Measurements from ENCODE around the gene ATP2A2.

The ATP2A2 gene

DNA sequence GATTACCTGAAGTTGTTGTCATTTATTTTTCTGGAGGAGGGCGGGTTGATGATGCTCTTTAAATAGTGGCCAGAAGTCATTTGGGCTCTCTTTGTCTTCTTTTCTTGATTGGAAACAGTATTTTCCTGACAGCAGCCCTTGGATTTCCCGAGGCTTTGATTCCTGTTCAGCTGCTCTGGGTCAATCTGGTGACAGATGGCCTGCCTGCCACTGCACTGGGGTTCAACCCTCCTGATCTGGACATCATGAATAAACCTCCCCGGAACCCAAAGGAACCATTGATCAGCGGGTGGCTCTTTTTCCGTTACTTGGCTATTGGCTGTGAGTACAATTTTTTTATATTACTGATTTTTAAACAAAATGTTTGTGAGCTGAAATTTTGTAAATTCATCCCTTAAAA is 62.1 kb downstream of the ATP2A2 start:
- no peak for DNase-seq (ENCODE audit: low spot score)

DNA sequence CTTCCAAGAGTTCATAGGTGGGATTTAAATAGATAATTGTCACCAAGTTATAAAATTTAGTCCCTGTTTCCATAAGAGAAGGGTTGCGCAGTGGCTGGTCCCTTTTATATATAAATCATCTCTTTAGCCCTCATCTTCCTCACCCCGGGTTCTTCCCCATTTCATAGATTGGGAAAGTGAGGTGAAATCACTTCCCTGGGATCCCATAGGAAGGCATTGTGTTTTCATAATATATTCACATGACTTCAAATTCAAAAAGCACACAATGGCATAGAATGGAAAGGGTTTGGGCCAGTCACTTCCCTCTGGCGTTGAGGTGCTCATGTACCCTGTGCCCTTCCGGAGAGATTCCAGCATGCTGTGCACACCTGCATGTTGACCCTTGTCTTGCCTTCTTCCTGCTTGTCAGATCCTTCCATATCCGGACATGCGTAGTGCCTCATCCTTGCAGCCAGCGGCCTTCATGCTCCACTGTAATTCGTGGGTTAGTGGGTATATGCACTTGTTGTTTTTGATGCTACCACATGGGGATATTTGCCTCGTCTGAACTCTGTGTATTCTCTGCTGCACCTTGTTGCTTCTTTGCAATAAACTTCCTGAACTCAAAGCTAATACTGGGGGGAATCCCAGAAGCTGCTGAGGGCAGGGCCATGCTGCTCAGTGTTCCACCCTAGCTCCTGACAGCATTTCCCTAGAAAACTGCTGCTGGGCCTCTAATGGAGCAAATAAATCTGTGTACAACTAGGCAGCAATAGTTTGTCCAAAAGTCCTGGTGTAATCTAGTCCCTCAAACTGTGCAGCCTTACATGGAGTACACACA is 62.9 kb downstream of the ATP2A2 start:
- DNase-seq (ENCODE audit: low spot score) = no peak

DNA sequence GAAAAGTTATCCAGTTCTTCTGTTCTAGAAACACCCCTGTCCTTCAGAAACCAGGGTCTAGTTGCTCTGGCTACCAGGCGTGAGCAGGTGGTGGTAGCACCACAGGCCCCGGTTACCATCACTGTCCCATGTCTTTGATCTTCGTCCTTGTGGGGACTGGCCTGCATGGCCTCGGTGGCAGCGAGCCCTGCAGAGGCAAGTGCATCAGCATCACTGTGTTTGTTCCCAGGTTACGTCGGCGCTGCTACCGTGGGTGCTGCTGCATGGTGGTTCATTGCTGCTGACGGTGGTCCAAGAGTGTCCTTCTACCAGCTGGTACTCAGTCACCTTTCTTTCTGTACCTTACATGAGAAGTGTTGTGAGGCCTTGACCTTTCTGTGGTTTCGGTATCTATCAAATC is 63.6 kb downstream of the ATP2A2 start:
- DNase-seq (ENCODE audit: low spot score) = no peak

DNA sequence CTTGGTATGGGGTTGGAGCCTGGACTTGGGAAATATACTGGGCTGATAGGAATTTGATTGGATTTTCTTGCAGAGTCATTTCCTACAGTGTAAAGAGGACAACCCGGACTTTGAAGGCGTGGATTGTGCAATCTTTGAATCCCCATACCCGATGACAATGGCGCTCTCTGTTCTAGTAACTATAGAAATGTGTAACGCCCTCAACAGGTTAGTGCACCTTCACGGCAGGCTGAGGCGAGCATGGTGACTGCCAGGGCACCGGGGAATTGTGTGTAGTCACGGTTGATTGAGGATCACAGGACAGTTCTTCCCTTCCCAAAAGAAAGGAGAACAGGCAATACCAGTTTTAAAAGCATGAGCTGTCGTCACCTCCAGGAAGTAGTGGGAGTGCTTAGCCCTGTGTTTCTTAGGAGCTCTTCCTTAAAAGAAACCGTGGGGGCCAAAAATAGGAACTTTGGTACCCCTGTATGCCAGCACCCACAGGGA is 64.2 kb downstream of the ATP2A2 start:
- no peak for DNase-seq (ENCODE audit: low spot score)

DNA sequence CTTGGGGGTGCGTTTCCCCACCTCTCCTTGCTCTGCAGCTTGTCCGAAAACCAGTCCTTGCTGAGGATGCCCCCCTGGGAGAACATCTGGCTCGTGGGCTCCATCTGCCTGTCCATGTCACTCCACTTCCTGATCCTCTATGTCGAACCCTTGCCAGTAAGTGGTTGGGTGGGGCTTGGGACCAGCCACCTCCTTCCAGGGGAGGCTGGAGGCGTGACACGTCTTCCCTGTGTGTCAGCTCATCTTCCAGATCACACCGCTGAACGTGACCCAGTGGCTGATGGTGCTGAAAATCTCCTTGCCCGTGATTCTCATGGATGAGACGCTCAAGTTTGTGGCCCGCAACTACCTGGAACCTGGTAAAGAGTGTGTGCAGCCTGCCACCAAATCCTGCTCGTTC is 64.9 kb downstream of the ATP2A2 start:
- DNase-seq (ENCODE audit: low spot score) = no peak

DNA sequence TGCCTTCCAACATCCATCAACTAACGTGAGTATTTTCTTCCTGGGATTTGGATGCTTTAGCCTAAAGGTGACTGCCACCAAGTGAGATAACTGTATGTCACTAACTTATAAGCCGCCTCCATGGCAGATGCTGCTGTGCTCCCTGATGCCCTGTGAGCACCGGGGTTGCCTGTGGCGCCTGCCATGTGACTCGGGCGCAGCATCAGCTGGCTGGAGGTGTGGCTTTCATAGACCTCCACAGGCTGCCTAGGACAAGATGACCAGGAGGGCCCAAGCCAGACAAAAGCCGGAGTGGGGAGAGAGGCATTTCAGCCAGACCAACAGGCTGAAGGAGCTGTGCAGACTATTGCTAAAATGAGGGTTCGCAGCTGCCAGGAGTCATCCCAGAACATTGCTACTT is 66.7 kb downstream of the ATP2A2 start:
- no peak for DNase-seq (ENCODE audit: low spot score)

DNA sequence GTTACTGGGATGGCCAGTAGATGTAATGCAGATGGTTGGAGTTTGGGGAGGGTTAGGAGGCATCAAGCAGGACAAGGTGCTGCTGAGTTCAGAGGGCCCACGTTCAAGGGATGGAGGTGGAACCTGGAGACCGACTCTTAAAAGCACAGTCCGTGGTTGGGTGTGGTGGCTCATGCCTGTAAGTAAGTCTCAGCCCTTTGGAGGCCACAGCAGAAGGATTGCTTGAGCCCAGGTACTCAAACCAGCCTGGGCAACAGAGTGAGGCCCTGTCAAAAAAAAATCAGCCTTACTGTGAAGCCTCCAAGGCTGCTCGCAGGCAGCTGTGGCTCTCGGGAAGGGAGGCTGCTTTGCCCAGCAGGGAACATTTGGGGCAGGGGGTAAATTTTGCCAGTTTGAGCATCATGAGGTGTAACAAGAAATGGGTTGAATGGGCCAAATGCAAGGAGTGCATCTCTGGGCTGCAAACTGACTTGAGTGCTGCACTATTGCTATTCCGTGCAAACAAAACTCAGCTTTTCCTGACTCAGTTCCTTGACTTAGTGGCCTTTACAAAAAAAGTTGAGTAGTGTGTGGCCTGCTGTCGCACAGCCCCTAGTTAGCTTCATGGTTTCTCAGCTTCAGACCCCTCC is 67.5 kb downstream of the ATP2A2 start:
- no peak for DNase-seq (ENCODE audit: low spot score)

DNA sequence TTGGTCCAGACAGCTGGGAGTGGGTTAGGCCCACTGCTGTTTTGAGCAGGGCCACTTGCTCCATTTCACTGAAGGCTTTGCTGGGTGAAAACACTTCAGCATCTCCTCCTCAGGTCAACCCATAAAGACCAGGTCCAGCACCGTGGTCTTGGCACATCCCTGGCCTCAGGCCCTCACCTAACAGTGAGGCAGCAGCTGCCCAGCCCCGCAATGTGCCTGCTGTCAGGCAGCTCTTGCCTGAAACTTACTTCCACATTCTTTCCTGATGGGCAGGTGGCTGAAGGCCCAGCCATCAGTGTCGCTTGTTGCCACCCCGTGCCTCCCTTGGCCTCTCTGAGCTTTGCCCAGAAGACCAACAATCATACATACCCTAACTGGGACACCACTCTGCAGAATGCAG is 68.0 kb downstream of the ATP2A2 start:
- DNase-seq (ENCODE audit: low spot score) = no peak

DNA sequence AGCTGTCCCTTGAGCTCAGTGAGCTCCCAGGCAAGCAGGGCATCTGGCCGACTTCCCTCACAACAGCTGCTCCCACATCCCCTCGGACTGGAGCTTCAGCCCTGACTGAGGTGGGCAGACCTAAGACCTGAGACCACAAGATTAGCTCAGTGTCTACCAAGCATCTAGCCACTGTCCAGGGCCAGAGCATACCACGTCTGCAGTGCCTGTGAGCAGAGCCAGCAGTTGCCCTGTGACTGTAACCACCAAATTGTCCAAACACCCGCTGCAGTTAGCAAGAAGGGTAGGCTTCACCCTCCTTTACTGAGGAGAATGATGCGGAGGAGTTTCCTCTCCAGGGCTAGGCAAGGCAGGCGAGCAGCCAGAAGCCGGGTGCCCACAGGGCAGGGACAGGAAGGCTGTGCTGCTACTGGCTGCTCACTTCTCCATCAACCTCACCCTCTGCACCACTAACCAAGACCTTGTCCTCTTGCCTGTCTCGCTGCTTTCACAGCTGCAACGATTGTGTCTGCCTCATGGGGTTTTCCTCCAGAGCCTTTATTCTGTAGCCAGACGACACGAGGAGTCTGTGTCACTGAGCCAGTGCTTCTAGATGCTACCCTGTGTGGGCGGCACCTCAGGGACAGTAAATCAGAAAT is 68.6 kb downstream of the ATP2A2 start:
- DNase-seq (ENCODE audit: low spot score) = no peak

DNA sequence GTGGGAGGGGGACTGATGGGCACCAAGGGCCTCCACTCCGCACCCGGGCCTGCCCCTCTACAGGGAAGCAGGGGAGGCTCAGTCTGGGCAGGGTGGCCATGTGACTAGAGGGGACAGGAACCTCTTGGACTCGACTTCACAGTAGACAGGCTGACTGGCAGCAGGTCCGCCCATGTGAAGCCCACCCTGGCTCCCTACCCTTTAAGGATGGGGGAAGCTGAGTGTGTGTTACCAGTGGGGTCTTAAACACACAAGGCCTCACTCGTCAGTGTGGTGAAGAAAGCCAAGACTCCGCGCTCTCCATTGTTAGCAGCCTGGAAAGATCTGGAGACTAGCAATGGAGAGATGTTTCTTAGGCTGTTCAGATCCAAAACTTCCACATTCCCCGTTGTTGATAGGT is 70.1 kb downstream of the ATP2A2 start:
- DNase-seq (ENCODE audit: low spot score) = no peak

DNA sequence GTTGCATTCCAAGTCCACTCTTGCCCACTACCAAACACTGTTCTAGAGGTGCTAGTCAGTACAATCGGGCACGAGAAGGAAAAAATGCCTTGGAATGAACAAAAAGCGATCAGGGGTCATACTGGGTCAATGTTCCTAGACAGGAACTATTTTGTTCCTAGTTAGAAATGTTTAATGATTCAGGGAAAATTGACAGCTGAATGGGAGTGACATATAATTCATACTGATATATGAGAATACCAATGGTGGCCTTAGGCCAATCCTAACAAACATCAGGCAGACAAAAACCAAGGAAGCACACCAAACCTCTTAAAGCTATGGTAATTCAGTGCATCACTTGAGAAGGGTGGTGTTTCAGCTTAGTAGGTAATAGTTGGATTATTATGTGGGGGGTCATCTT is 71.4 kb downstream of the ATP2A2 start:
- no peak for DNase-seq (ENCODE audit: low spot score)

DNA sequence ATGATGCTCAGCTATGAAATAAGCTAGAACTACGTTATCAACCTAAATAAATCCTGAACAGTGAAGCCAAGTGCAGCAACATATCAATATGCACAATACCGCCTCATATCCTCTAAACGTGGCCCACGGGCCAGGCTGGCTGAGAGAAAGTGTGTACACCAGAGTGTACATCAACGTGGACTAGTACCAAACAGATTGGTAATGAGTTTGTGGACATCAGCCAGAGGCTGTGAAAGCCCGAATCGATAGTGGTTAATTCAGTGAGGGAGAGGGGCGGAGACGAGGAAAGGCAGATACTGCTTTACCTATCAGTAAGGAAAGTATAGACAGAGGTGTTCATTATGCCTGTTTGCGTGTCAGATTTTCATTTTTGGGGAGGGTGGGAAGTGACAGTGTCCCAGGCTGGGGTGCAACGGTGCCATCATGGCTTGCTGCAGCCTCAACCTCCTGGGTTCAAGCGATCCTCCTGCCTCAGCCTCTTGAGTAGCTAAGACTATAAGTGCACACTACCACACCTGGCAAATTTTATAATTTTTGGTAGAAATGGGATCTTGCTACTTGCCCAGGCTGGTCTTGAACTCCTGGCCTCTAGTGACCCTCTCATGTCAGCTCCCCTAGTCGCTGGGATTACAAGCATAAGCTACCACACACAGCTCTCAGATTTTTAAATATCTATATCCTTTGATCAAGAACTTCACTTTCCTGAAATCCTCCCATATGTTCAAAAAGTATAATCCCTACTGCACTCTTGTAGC is 72.3 kb downstream of the ATP2A2 start:
- no peak for DNase-seq (ENCODE audit: low spot score)

DNA sequence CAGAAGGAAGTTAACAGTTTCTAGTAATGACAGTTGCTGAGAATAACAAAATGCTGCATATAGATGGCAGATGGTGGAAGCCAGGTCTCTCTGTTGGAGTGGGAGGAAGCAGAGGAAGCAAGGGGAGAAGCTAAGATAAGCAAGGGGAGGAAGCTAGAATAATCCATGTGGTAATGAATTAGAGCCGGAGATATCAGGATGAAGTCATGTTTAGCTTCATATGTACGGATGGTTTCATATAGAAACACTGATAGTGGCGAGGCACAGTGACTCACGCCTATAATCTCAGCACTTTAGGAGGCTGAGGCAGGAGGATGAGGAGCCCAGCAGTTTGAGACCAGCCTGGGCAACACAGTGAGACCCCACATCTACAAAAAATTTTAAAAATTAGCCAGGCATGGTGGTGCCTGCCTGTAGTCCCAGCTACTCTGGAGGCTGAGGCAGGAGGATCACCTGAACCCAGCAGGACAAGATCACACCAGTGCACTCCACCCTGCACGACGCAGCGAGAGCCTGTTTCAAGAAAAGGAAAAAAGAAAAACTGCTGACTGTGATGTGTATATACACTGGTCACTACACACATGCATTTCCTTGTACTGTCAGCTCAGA is 73.2 kb downstream of the ATP2A2 start:
- no peak for DNase-seq (ENCODE audit: low spot score)

DNA sequence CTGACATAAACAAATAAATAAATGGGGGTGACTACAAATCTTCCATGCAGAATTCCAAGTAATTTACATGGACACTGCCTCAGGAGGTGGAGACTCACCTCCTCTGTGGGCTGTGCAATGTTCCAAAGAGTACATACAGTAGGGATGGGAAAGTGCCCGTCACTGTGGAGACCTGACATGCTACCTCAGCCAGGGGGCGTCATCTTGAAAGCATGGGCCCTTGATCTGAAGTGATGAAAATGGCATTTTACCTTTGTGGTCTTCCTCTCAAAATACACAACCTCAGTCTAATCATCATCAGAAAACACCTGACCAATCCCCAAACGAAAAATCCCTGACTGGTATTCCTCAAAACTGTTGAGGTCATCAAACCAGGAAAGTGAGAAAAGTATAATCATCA is 74.0 kb downstream of the ATP2A2 start:
- peak; percentile 27 for DNase-seq (ENCODE audit: low spot score)

DNA sequence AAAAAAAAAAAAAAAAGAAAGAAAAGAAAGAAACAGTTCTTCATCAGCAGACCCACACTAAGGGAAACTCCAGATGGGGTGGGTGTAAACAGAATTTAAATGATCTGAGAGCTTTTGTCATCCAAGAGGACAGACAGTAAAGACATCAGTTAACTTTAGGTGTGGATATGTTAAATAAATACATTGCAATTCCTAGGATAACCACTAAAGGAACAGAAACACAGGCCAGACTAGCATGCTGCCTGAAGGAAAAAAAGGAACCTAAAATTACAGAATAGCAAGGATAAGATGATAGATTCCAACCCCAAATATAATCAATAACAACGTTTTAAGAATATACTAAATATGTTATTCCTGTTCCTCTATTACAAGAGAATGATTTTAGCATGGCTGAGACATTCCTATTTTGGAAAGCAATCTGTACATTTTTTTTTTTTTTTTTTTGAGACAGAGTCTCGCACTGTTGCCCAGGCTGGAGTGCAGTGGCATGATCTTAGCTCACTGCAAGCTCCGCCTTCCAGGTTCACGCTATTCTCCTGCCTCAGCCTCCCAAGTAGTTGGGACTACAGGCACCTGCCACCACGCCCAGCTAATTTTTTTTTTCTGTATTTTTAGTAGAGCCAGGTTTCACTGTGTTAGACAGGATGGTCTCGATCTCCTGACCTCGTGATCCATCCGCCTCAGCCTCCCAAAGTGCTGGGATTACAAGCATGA is 77.5 kb downstream of the ATP2A2 start:
- peak; percentile 40 for DNase-seq (ENCODE audit: low spot score)

DNA sequence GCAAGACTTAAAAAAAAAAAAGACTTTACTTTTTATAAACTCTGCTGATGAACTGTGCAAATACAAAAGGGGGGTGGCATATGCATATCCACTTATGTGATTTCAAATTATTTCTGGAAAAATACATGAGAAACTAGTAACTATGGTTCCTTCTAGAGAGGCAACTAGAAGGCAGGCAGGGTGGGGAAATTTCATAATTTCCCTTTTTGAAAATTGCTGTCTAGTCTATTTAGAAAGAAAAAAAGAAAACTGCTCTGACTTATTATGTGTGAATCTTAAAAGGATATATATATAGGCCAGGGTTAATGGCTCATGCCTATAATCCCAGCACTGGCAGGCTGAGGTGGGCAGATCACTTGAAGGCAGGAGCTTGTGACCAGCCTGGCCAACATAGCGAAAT is 80.2 kb downstream of the ATP2A2 start:
- DNase-seq (ENCODE audit: low spot score) = no peak

DNA sequence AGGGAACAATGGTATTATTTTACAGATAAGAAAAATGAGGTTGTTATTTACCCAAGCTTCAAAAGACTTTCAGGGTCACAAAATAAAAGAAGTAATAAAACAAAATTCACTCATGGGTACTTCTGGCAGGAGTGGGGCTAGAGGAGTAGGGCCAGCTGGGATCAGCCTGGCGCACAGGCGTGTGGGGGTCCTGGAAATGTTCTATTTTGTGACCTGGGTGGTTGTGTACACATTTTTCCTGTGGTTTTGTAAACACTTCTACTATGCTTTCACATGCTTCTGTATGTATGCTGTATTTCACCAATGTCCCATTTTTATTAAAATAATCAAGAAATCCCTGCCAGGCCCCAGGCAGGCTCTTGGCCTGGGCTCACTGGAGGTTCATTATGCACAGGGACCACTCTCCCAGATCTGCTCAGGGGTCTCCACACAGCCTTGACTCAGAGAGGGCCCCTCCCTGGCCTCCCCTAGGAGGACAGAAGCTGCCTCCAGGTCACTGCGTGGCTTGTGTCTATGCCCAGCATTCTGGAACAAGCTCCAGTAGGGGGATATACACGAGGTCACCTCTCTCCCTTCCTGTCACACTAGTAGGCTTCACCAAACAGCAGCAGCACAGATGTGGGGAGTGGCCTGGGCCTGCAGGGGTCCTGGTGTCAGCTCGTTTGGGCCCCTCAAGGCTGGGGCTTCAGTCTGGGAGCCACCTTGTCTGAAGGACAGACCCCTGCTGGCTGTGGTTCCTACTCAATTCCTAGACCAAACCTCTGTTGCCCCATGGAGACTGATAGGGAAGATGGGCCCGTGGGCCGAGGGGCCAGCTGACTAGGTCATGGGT is 84.7 kb downstream of the ATP2A2 start:
- DNase-seq (ENCODE audit: low spot score) = no peak

DNA sequence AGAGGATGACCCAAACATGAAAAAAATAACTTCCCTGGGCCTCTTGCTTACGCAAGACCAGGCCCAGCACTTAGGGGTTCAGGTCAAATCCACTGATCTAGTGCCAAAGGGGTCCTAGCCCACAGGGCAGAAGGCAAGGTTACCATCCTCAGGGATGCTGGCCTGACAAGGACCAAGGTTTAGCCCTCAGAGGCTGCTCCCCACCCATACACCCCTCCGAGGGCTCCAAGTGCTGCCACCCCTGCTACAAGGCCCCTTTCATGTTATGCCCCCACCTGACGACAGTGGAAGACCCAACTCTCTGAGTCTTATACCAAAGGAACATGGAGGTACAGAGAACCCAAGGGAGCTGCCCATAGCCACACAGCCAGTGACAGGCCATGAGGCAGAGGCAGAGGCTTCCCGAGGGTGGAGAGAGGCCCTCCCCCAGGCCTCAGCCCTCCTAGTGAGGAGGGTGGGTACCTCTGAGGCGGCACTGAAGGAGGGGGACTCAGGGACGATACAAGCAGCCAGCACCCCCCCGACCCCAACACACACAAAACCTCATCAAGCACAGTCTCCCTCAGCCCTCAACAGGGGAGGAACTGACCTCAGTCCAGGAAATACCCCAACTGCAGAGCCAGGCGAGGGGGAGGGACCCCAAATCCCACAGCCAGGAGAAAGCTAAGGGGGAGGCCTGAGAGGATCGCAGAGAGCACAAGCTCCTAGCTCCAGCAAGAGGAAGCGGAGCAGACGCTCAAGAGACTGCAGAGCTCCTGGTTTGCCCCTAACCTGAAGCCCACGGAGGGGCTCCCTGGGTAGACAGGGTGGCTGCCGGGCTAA is 85.5 kb downstream of the ATP2A2 start:
- DNase-seq (ENCODE audit: low spot score) = no peak

DNA sequence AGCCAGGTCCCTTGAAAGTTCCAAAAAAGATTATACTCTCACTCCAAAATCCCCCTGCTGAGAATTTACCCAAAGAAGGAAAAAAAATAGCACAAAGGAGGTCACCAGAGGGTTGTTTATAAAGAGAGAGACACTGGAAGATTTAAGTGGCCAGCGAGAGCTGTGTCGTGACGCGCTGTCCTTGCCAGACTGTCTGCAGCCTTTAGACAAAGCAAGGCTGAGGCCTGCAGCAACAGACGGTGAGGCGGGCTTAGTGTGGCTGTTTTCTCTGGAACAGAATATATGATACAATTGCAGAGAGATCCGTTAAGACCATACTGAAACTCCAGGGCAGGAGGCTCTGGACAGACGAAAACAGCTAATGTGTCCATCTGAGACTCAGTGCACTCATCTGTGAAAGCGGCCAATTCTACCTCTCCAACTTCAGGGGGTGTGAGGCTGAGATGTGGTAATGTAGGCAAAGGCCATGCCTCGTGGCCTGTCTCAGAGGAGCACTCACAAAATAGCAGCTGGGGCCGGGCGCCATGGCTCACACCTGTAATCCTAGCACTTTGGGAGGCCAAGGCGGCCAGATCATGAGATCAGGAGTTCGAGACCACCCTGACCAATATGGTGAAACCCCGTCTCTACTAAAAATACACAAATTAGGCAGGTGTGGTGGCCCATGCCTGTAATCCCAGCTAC is 86.3 kb downstream of the ATP2A2 start:
- DNase-seq (ENCODE audit: low spot score) = no peak

Data from AG08395 (cell line).